ENCODE data around the gene TSPEAR. TPM values are rescaled to one million over a fixed set of nuclear protein-coding genes. Genes with fewer than 3 reads are reported as not detected.

The TSPEAR gene
- total and polyA plus RNA-seq, 7 donors = not detected

DNA sequence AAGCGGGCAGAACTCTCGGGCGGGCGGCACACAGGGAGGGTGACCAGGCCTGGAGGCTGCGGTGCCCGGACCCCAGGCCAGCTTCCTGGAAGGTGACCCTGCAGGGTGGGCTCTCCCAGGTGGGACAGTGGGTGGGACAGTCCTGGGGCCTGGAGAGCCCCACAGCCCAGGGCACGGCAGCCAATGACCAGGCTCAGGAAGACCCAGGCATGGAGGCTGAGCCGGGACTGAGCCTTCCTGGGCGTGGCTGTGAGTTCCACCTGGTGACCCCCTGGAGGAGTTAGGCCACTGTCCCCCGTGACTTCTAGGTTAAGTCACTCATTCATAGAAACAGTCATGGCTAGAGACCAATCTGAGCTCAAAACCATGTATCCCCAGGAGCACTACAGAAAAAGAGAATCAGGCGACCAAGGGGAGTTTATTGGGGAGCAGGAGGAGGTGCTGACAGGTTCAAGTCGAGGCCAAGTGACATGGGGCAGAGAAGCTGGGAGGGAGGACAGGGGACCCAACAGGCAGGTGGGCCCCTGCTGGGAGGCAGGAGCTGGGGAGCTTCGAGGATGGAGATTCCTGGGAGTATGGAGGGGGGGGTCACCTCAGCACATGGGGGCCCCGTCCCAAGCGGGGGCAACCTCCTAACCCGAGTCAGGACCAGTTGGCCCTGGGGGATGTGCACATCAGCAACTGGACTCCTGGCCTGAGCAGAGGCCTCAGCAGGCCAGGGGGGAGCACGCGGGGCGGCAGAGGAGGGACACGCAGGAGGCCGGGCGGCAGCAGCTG lies 132.1 kb downstream of the TSPEAR start:
- Histone ChIP-seq H3K9me3 (peaks cover 13% of the 10 kb centered on the region), H3K4me1 (no peaks in the 10 kb centered on the region), H3K4me3 (no peak overlapping the region), H3K27ac (no peak overlapping the region), H3K36me3 (ENCODE audit: insufficient read depth in 1 of 2, low read depth in 1 of 2) (no peaks in the 10 kb centered on the region), H3K27me3 (ENCODE audit: insufficient read depth in 3 of 3, low read length in 2 of 3) (peaks cover 5 to 47% (median 12%) of the 10 kb centered on the region in 3 donors)
- DNase-seq (no peak), ATAC-seq (no peak)
- TF ChIP-seq, protein P1, sequence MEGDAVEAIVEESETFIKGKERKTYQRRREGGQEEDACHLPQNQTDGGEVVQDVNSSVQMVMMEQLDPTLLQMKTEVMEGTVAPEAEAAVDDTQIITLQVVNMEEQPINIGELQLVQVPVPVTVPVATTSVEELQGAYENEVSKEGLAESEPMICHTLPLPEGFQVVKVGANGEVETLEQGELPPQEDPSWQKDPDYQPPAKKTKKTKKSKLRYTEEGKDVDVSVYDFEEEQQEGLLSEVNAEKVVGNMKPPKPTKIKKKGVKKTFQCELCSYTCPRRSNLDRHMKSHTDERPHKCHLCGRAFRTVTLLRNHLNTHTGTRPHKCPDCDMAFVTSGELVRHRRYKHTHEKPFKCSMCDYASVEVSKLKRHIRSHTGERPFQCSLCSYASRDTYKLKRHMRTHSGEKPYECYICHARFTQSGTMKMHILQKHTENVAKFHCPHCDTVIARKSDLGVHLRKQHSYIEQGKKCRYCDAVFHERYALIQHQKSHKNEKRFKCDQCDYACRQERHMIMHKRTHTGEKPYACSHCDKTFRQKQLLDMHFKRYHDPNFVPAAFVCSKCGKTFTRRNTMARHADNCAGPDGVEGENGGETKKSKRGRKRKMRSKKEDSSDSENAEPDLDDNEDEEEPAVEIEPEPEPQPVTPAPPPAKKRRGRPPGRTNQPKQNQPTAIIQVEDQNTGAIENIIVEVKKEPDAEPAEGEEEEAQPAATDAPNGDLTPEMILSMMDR (IDR thresholded peaks at IDR 0.05) = no peak
- intact Hi-C loops (cut with DNase I) = no loop called here
- 48 to 62% (median 55%) methylated on average over 22 of the region's 22 CpGs for WGBS, 3 donors

DNA sequence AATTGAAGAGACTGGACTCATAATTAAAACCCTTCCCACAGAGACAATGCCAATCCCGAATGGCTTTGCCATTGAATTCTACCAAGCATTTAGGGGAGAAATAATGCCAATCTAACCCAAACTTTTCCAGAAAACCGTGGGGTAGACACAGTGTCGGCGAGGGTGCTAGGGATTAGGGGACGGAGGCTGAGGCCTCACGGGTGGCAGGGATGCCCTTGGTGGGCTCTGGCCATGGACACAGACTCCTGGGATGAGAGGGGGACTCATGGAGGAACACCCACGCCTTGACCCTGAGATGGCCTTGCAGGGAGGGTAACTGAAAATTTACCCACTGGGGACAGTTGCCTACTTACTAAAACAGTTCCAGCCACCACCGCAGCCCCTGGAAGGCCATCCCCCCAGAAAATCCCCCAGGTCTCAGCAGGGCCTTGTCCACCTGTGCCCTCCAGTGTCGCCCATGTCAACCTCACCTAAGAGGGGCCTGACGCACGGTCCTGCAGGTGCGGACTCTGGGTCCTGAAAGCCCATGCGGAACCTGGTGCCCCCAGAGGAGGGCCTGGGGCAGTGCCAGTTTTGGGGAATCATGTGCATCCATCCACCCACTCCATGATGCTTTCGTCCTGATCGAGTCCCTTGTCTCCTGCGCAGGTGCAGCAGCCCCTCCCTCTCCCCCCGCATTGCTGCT lies 132.9 kb downstream of the TSPEAR start:
- no peak for DNase-seq
- intact Hi-C loops (cut with DNase I) = no loop called here
- no peak for ATAC-seq
- peaks cover 13% of the 10 kb centered on the region for H3K9me3 ChIP-seq
- H3K27ac ChIP-seq = no peak overlapping the region
- H3K36me3 ChIP-seq (ENCODE audit: insufficient read depth in 1 of 2, low read depth in 1 of 2) = no peaks in the 10 kb centered on the region
- H3K4me3 ChIP-seq = no peak overlapping the region
- TF ChIP-seq, protein P1 (IDR thresholded peaks at IDR 0.05) = no peak
- WGBS, 3 donors = 88 to 93% (median 91%) methylated on average over 15 to 17 of the region's 17 CpGs
- H3K27me3 ChIP-seq (ENCODE audit: insufficient read depth in 3 of 3, low read length in 2 of 3) = peaks cover 0 to 48% (median 9%) of the 10 kb centered on the region in 3 donors
- H3K4me1 ChIP-seq = no peaks in the 10 kb centered on the region

DNA sequence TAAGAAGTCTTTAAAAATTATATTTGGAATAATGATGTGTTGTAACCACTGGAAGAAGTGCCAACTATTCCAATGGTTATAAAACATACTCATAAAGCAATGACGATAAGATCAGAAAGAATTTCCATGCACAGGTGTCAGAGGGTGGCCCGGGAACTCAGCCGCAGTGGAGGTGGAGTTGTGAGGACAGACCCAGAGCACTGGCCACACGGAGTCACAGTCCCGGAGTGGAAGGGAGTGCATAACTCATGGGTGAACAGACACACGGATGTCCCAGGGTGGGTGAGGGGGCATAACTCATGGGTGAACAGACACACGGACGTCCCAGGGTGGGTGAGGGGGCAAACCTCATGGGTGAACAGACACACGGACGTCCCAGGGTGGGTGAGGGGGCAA lies 135.3 kb downstream of the TSPEAR start:
- DNase-seq (no peak), ATAC-seq (no peak)
- intact Hi-C loops (cut with DNase I) = no loop called here
- TF ChIP-seq, protein P1 (IDR thresholded peaks at IDR 0.05) = no peak
- 85 to 90% (median 87%) methylated on average over 8 to 10 of the region's 10 CpGs for WGBS, 3 donors
- peaks cover 13% of the 10 kb centered on the region for H3K9me3 ChIP-seq
- H3K27me3 ChIP-seq (ENCODE audit: insufficient read depth in 3 of 3, low read length in 2 of 3) = peaks cover 0 to 33% (median 16%) of the 10 kb centered on the region in 3 donors
- no peak overlapping the region for H3K27ac ChIP-seq
- H3K36me3 ChIP-seq (ENCODE audit: insufficient read depth in 1 of 2, low read depth in 1 of 2) = no peaks in the 10 kb centered on the region
- no peak overlapping the region for H3K4me3 ChIP-seq
- no peaks in the 10 kb centered on the region for H3K4me1 ChIP-seq

DNA sequence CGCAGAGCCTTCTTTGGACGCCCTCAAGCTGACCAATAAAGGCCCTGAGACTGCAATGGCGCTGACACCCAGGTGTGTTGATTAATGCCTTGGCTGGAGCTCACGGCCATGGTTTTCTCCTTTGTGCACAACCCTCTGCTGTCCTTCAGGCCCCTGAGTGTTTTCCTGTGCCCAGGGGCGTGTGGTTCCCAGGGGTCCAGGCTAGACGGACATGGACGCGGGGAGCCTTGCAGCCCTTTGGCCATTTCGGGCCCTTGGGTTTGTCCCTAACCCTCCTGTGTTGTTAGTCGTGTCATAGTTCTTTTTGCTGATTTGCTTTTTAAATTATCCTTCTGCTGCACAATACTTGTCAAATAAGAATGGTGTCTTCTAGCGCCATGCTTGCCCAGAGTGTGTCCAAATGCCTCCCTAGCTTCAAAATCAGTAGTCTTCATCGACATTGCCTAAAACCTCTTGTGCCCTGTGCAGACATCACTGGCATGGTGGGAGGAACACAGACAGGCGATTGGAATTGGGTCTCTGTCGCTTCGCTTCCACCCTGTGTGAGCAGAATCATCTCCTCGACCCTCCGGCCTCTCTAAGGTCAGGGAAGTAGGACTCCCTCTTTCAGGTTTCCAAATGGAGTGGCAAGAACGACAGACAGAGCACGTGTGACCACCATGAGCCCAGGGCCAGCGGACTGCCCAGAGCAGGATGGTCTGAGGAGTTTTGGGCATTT lies 135.9 kb downstream of the TSPEAR start:
- DNase-seq = no peak
- intact Hi-C loops (cut with DNase I) = no loop called here
- 81 to 86% (median 82%) methylated on average over 20 of the region's 20 CpGs for WGBS, 3 donors
- no peak overlapping the region for H3K4me3 ChIP-seq
- H3K27ac ChIP-seq = no peak overlapping the region
- H3K27me3 ChIP-seq (ENCODE audit: insufficient read depth in 3 of 3, low read length in 2 of 3) = peaks cover 0 to 33% (median 15%) of the 10 kb centered on the region in 3 donors
- no peak for ATAC-seq
- H3K9me3 ChIP-seq = peaks cover 15% of the 10 kb centered on the region
- no peaks in the 10 kb centered on the region for H3K4me1 ChIP-seq
- no peaks in the 10 kb centered on the region for H3K36me3 ChIP-seq (ENCODE audit: insufficient read depth in 1 of 2, low read depth in 1 of 2)
- TF ChIP-seq, protein P1 (IDR thresholded peaks at IDR 0.05) = no peak

All from psoas muscle (tissue), 8 donors.